SK-N-SH (cell line): ENCODE results near the gene CACNA2D3. TPM values are rescaled to one million over a fixed set of nuclear protein-coding genes. Genes with fewer than 3 reads are reported as not detected.

Experiments
- CTCF ChIA-PET: fragments of 300-600, 350-600 bp; formaldehyde crosslinking; extraction: SDS; loops from one replicate; lab custom pipeline; 2021; lab: Yijun Ruan, JAX
- POLR2A ChIA-PET: fragments of 350-600 bp; sonication (Branson Sonifier 250); formaldehyde crosslinking; extraction: SDS; loops from one replicate; lab custom pipeline; 2020; ENCODE audit warnings: antibody characterized with exemption, inconsistent platforms; lab: Yijun Ruan, JAX
- DNase-seq: peaks from one replicate; pipeline ENCODE4 v3.0.0; 2012
- H2AFZ ChIP-seq: fragments of 200-600 bp; sonication (generic); 2 replicates; pipeline ENCODE4 v1.8.1; 2016; ENCODE audit warnings: antibody characterized with exemption, mild to moderate bottlenecking, low read depth
- H3F3A ChIP-seq: fragments of 200-600 bp; sonication (generic); replicated peaks from 2 replicates; pipeline ENCODE3; 2016; ENCODE audit warnings: antibody characterized with exemption, mild to moderate bottlenecking; ENCODE audit not compliant: insufficient read depth
- H3K27ac ChIP-seq, 2 experiments: fragments of 200-500 bp in 1 of 2; fragments of 200-600 bp in 1 of 2; sonication (Bioruptor generic) in 1 of 2; sonication (generic), shearing (Covaris generic) in 1 of 2; 2 replicates each; pipeline versions ENCODE4 v1.5.1 to v1.6.1; 2014 to 2016; ENCODE audit warnings: low read depth in 2 of 2, inconsistent platforms in 1 of 2, low read length in 1 of 2, mild to moderate bottlenecking in 1 of 2, mixed read lengths in 1 of 2
- H3K27me3 ChIP-seq: fragments of 200-600 bp; sonication (generic), shearing (Covaris generic); 2 replicates; pipeline ENCODE4 v1.6.1; 2016; ENCODE audit warnings: mixed run types; ENCODE audit not compliant: insufficient read depth
- H3K36me3 ChIP-seq, 2 experiments: fragments of 200-500 bp in 1 of 2; fragments of 200-600 bp in 1 of 2; sonication (Bioruptor generic) in 1 of 2; sonication (generic) in 1 of 2; replicated peaks in 1 of 2; 2 replicates each; pipeline versions ENCODE3 to v1.5.1; 2014 to 2016; ENCODE audit warnings: low read length in 1 of 2, mild to moderate bottlenecking in 1 of 2; ENCODE audit not compliant: insufficient read depth in 2 of 2, control insufficient read depth in 1 of 2
- H3K4me1 ChIP-seq, 2 experiments: fragments of 200-500 bp in 1 of 2; fragments of 200-600 bp in 1 of 2; sonication (Bioruptor generic) in 1 of 2; sonication (generic), shearing (Covaris generic) in 1 of 2; 2 replicates each; pipeline versions ENCODE4 v1.5.1 to v1.6.1; 2014 to 2016; ENCODE audit warnings: low read depth in 1 of 2, low read length in 1 of 2, mixed run types in 1 of 2; ENCODE audit not compliant: insufficient read depth in 2 of 2, control insufficient read depth in 1 of 2
- H3K4me2 ChIP-seq: fragments of 200-600 bp; sonication (generic), shearing (Covaris generic); 2 replicates; pipeline ENCODE4 v1.6.1; 2017; ENCODE audit warnings: mixed run types
- H3K4me3 ChIP-seq, 2 experiments: fragments of 200-500 bp in 1 of 2; fragments of 200-600 bp in 1 of 2; sonication (Bioruptor generic) in 1 of 2; sonication (generic), shearing (Covaris generic) in 1 of 2; 2 replicates each; pipeline versions ENCODE4 v1.5.1 to v1.8.1; 2014 to 2016; ENCODE audit warnings: low read depth in 2 of 2, inconsistent platforms in 1 of 2, low read length in 1 of 2, mild to moderate bottlenecking in 1 of 2, mixed read lengths in 1 of 2, moderate library complexity in 1 of 2
- H3K79me2 ChIP-seq: fragments of 200-600 bp; sonication (generic); 2 replicates; pipeline ENCODE4 v1.8.1; 2017; ENCODE audit warnings: mild to moderate bottlenecking; ENCODE audit not compliant: insufficient read depth
- H3K9ac ChIP-seq: fragments of 200-600 bp; sonication (generic); 2 replicates; pipeline ENCODE4 v1.6.1; 2017; ENCODE audit warnings: mixed run types
- H3K9me2 ChIP-seq: fragments of 200-600 bp; sonication (generic); 2 replicates; pipeline ENCODE4 v1.6.1; 2017; ENCODE audit warnings: mixed run types
- H3K9me3 ChIP-seq: fragments of 200-600 bp; sonication (generic); 2 replicates; pipeline ENCODE4 v1.6.1; 2017; ENCODE audit warnings: mixed run types, mild to moderate bottlenecking, moderate library complexity
- H4K20me1 ChIP-seq: fragments of 200-600 bp; sonication (generic); 2 replicates; pipeline ENCODE4 v1.6.1; 2017; ENCODE audit warnings: mild to moderate bottlenecking, mixed run types; ENCODE audit not compliant: insufficient read depth
- CHD2 ChIP-seq: fragments of 150-350 bp; IDR thresholded peaks from 2 replicates; pipeline ENCODE4 v1.6.1; 2018; ENCODE audit warnings: low read length; ENCODE audit not compliant: partially characterized antibody
- ELF1 ChIP-seq: IDR thresholded peaks from 2 replicates; pipeline ENCODE4 v1.4.0; 2012
- EZH2phosphoT487 ChIP-seq: fragments of 200-600 bp; sonication (generic); IDR thresholded peaks from 2 replicates; pipeline ENCODE4 v1.6.1; 2017; ENCODE audit warnings: low read depth, mixed run types, mild to moderate bottlenecking, antibody characterized with exemption, moderate library complexity, borderline replicate concordance
- FOSL2 ChIP-seq: IDR thresholded peaks from 2 replicates; pipeline ENCODE4 v1.4.0; 2012; ENCODE audit warnings: low read depth, mild to moderate bottlenecking, moderate library complexity, borderline replicate concordance
- FOXJ3 ChIP-seq: sonication (generic); formaldehyde crosslinking; IDR thresholded peaks from 2 replicates; pipeline ENCODE4 v1.5.1; 2020; ENCODE audit warnings: mild to moderate bottlenecking, missing genetic modification reagents
- FOXM1 ChIP-seq: IDR thresholded peaks from 2 replicates; pipeline ENCODE4 v1.4.0; 2012; ENCODE audit warnings: low read depth, mild to moderate bottlenecking
- IRF3 ChIP-seq: fragments of 150-350 bp; IDR thresholded peaks from 2 replicates; pipeline ENCODE4 v1.6.1; 2016; ENCODE audit warnings: mild to moderate bottlenecking, low read depth, low read length
- NFIC ChIP-seq: IDR thresholded peaks from 2 replicates; pipeline ENCODE4 v1.4.0; 2012; ENCODE audit warnings: borderline replicate concordance
- PBX3 ChIP-seq: IDR thresholded peaks from 2 replicates; pipeline ENCODE4; 2012
- POLR2AphosphoS5 ChIP-seq: IDR thresholded peaks from 2 replicates; pipeline ENCODE4 v1.6.1; 2012; ENCODE audit warnings: low read depth, low read length
- RCOR1 ChIP-seq: fragments of 150-350 bp; IDR thresholded peaks from 2 replicates; pipeline ENCODE4 v1.6.1; 2017; ENCODE audit warnings: antibody characterized with exemption, low read length
- RFX5 ChIP-seq: IDR thresholded peaks from 2 replicates; pipeline ENCODE4 v1.6.1; 2012; ENCODE audit warnings: mild to moderate bottlenecking, improper control_type of control experiment, low read length
- RXRA ChIP-seq: IDR thresholded peaks from 2 replicates; pipeline ENCODE4 v1.4.0; 2012; ENCODE audit warnings: low read depth, mild to moderate bottlenecking, borderline replicate concordance
- TCF12 ChIP-seq: IDR thresholded peaks from 2 replicates; pipeline ENCODE4 v1.4.0; 2012
- TEAD4 ChIP-seq: IDR thresholded peaks from 2 replicates; pipeline ENCODE4 v1.4.0; 2012; ENCODE audit warnings: mild to moderate bottlenecking, borderline replicate concordance; ENCODE audit not compliant: insufficient read depth
- USF1 ChIP-seq: IDR thresholded peaks from 2 replicates; pipeline ENCODE4 v1.4.0; 2012; ENCODE audit warnings: low read depth, borderline replicate concordance
- ZBTB33 ChIP-seq: IDR thresholded peaks from 2 replicates; pipeline ENCODE4 v1.4.0; 2012; ENCODE audit warnings: low read depth, borderline replicate concordance
- WGBS: methylation state at CpG from one replicate; pipeline ENCODE4 v1.1.6; 2017; ENCODE audit warnings: low lambda C conversion rate; 5-methylcytosine and 5-hydroxymethylcytosine counted together
- polyA plus RNA-seq, 3 experiments: library from polyadenylated mRNA; depleted of rRNA; stranded (reverse); fragments of >200 nt; gene quantifications; 2 replicates each; pipeline ENCODE4 v1.2.3, GENCODE V29; 2012

Gene CACNA2D3
- polyA plus RNA-seq, 1 of the 3 experiments (the other 2 are of a cell fraction), result 0.15 TPM

GRCh38 chr3:54826251-54826691 is 703.9 kb downstream of the CACNA2D3 start:
- H3K36me3 ChIP-seq, result no peaks in the 10 kb centered on the region
- no peaks in the 10 kb centered on the region for H3K9me3 ChIP-seq
- ChIA-PET CTCF (no interaction called here), POLR2A (no interaction called here)
- no peak overlapping the region for H2AFZ ChIP-seq
- H3K4me2 ChIP-seq, result no peak overlapping the region
- H3K9me2 ChIP-seq, result no peaks in the 10 kb centered on the region
- no peaks in the 10 kb centered on the region for H3F3A ChIP-seq
- H3K4me1 ChIP-seq, result peaks cover 0 to 2% of the 10 kb centered on the region in 2 experiments; a peak in 1 of 4 replicates
- no peaks in the 10 kb centered on the region for H3K27me3 ChIP-seq
- no peak for DNase-seq
- no peaks in the 10 kb centered on the region for H3K79me2 ChIP-seq
- no peak overlapping the region for H3K27ac ChIP-seq
- no peak overlapping the region for H3K9ac ChIP-seq
- 54% methylated on average over 3 of the region's 3 CpGs for WGBS
- H4K20me1 ChIP-seq, result no peaks in the 10 kb centered on the region
- TF ChIP-seq USF1 (no peak), ZBTB33 (no peak), POLR2AphosphoS5 (no peak), RXRA (no peak), FOXM1 (no peak), TEAD4 (no peak), EZH2phosphoT487 (no peak), TCF12 (no peak), FOSL2 (no peak), RCOR1 (no peak), RFX5 (no peak), IRF3 (no peak), PBX3 (no peak), ELF1 (no peak), CHD2 (no peak), NFIC (no peak), FOXJ3 (CRISPR knock-in tag) (no peak)
- no peak overlapping the region for H3K4me3 ChIP-seq
